Osteoblast (primary cell): ENCODE data around the gene MAP3K21. TPM values are rescaled to one million over a fixed set of nuclear protein-coding genes. Genes with fewer than 3 reads are reported as not detected.

Experiments used
- DNase-seq: peaks from one replicate; pipeline ENCODE4 v3.0.0; 2011; ENCODE audit warnings: low spot score, mixed read lengths; ENCODE audit not compliant: insufficient read length; ENCODE audit errors: missing footprints
- H2AFZ ChIP-seq: 2 replicates; pipeline ENCODE4 v1.6.0; 2011; ENCODE audit warnings: mild to moderate bottlenecking, low read length
- H3K27ac ChIP-seq: 2 replicates; pipeline ENCODE4 v1.5.1; 2011; ENCODE audit warnings: mild to moderate bottlenecking, low read depth, low read length, moderate library complexity
- H3K27me3 ChIP-seq: 2 replicates; pipeline ENCODE4 v1.6.0; 2012; ENCODE audit warnings: mild to moderate bottlenecking, control low read depth, inconsistent platforms, low read length, moderate library complexity; ENCODE audit not compliant: insufficient read depth
- H3K36me3 ChIP-seq: 2 replicates; pipeline ENCODE4 v1.5.1; 2011; ENCODE audit warnings: mild to moderate bottlenecking, low read length, control low read depth, moderate library complexity; ENCODE audit not compliant: insufficient read depth
- H3K4me1 ChIP-seq: 2 replicates; pipeline ENCODE4 v1.5.1; 2011; ENCODE audit warnings: mild to moderate bottlenecking, low read length, control low read depth, moderate library complexity; ENCODE audit not compliant: insufficient read depth
- H3K4me2 ChIP-seq: 2 replicates; pipeline ENCODE4 v1.6.0; 2011; ENCODE audit warnings: mild to moderate bottlenecking, low read length; ENCODE audit not compliant: insufficient read depth
- H3K4me3 ChIP-seq: fragments of 200-600 bp; sonication (generic); 3 replicates; pipeline ENCODE4 v1.5.1; 2012; ENCODE audit warnings: mild to moderate bottlenecking, low read length, inconsistent platforms; ENCODE audit not compliant: insufficient read depth
- H3K79me2 ChIP-seq: 2 replicates; pipeline ENCODE4 v1.6.0; 2012; ENCODE audit warnings: mild to moderate bottlenecking, low read length, control low read depth, inconsistent platforms; ENCODE audit not compliant: insufficient read depth
- H3K9me3 ChIP-seq: 2 replicates; pipeline ENCODE4 v1.5.1; 2011; ENCODE audit warnings: low read depth, low read length, control low read depth
- H4K20me1 ChIP-seq: 2 replicates; pipeline ENCODE4 v1.6.0; 2012; ENCODE audit warnings: mild to moderate bottlenecking, low read length, control low read depth; ENCODE audit not compliant: insufficient read depth
- CTCF ChIP-seq: IDR thresholded peaks from 2 replicates; pipeline ENCODE4 v1.5.1; 2011; ENCODE audit warnings: mild to moderate bottlenecking, low read depth, low read length, moderate library complexity; ENCODE audit errors: extremely low read depth
- total RNA-seq: library from RNA; depleted of rRNA; stranded (reverse); fragments of >200 nt; gene quantifications from 2 replicates; pipeline ENCODE4 v1.2.3, GENCODE V29; 2012

The MAP3K21 gene
- total RNA-seq, 1 donor = under 0.01 TPM

GRCh38 chr1:233427907-233428306 is 100.4 kb downstream of the MAP3K21 start:
- H3K4me2 ChIP-seq = no peak overlapping the region
- TF ChIP-seq CTCF = no peak
- H3K4me3 ChIP-seq = no peak overlapping the region
- no peaks in the 10 kb centered on the region for H3K4me1 ChIP-seq
- H3K79me2 ChIP-seq = no peaks in the 10 kb centered on the region
- DNase-seq = no peak
- no peaks in the 10 kb centered on the region for H3K9me3 ChIP-seq
- no peak overlapping the region for H3K27ac ChIP-seq
- no peaks in the 10 kb centered on the region for H4K20me1 ChIP-seq
- H2AFZ ChIP-seq = no peak overlapping the region
- H3K27me3 ChIP-seq = no peaks in the 10 kb centered on the region
- H3K36me3 ChIP-seq = no peaks in the 10 kb centered on the region

- H3K27me3 ChIP-seq = no peaks in the 10 kb centered on the region
- H3K79me2 ChIP-seq = no peaks in the 10 kb centered on the region
- H3K4me2 ChIP-seq = no peak overlapping the region
- H3K4me1 ChIP-seq = no peaks in the 10 kb centered on the region
- no peaks in the 10 kb centered on the region for H4K20me1 ChIP-seq
- no peaks in the 10 kb centered on the region for H3K36me3 ChIP-seq
- H3K27ac ChIP-seq = no peak overlapping the region
- no peak for DNase-seq
- no peak overlapping the region for H3K4me3 ChIP-seq
- TF ChIP-seq CTCF = no peak
- no peaks in the 10 kb centered on the region for H3K9me3 ChIP-seq
- no peak overlapping the region for H2AFZ ChIP-seq
These were observed 104.4 kb downstream of the MAP3K21 start for GRCh38 chr1:233431753-233432403.

GRCh38 chr1:233432916-233433315 is 105.4 kb downstream of the MAP3K21 start:
- H3K4me2 ChIP-seq = no peak overlapping the region
- no peak for DNase-seq
- no peaks in the 10 kb centered on the region for H3K36me3 ChIP-seq
- no peaks in the 10 kb centered on the region for H3K4me1 ChIP-seq
- TF ChIP-seq CTCF = no peak
- no peaks in the 10 kb centered on the region for H3K79me2 ChIP-seq
- no peaks in the 10 kb centered on the region for H4K20me1 ChIP-seq
- H3K27me3 ChIP-seq = no peaks in the 10 kb centered on the region
- H3K27ac ChIP-seq = no peak overlapping the region
- no peaks in the 10 kb centered on the region for H3K9me3 ChIP-seq
- H2AFZ ChIP-seq = no peak overlapping the region
- no peak overlapping the region for H3K4me3 ChIP-seq

- H3K4me3 ChIP-seq = no peak overlapping the region
- H2AFZ ChIP-seq = no peak overlapping the region
- no peak overlapping the region for H3K27ac ChIP-seq
- no peaks in the 10 kb centered on the region for H3K9me3 ChIP-seq
- no peaks in the 10 kb centered on the region for H3K4me1 ChIP-seq
- no peaks in the 10 kb centered on the region for H3K36me3 ChIP-seq
- TF ChIP-seq CTCF = no peak
- no peak for DNase-seq
- H4K20me1 ChIP-seq = no peaks in the 10 kb centered on the region
- no peaks in the 10 kb centered on the region for H3K79me2 ChIP-seq
- no peak overlapping the region for H3K4me2 ChIP-seq
- H3K27me3 ChIP-seq = no peaks in the 10 kb centered on the region
These were observed 106.1 kb downstream of the MAP3K21 start for GRCh38 chr1:233433436-233434210.

Other genes starting within 250 kb of the MAP3K21 start
- gene PCNX2, start 32.0 kb upstream of the MAP3K21 start, total RNA-seq = 56.8 and 68.4 TPM in 2 replicates